ENCODE data around the gene UPF3A.
"Not testable (repeated sequence)": the region's sequence is repeated elsewhere in the genome, so short reads cannot be mapped to it uniquely, and the experiment has no call there.

UPF3A gene

DNA sequence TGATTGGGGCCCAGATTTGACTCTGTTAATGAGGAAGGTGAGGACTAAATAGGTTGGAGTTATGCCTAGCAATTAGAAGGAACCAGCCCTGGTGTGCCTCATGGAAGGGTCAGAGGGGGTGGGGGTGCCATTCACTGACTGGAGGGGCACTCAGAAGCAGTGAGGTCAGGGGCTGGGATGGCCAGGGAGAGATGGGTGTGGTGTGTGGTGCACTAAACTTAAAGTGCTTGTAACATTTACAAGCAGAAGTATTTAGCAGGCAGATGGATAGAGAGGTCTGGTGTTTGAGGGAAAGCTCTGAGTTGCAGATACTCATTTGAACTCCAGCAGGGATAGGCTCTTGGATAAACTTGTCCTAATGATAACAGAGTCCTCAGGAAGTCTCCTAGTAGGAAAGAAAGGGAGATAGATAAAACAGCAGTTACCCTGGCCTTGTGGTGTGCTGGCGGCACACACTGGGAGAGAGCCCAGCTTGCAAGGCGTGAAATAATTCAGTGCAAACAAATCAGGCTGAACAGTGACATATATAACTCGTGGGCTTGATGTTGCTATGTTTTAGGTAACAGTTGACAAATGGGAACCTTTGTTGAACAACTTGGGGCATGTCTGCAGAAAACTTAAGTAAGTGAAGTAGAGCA is 20.0 kb upstream of the UPF3A start:
- WGBS, result 47% methylated on average over 3 of the region's 3 CpGs

DNA sequence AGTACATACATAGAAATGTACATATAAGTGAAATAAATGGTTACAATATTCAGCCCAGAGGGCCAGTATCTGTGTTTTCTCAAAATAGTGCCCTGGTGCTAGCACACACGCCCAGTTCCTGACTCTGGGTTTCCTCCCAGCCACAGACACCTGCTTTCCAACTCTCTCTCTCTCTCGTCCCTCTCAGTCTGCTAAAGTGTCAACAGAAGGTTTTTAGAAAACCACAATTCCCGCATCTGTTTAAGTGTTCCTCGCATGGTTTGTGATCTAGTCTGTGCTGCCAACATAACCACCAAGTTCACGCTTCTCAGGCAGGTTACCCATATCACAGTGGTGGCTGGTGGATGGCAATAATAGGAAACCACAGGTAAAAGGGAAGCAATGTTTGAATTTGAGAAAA is 17.8 kb upstream of the UPF3A start:
- no peak overlapping the region for H4K91ac ChIP-seq (ENCODE audit: low read length)

More for the DNA sequence above, 20.0 kb upstream of the UPF3A start:
- Histone ChIP-seq H2AFZ (ENCODE audit: low read depth, low read length) (no peak overlapping the region), H3K36me3 (ENCODE audit: control insufficient read depth in 1 of 2, insufficient read depth in 2 of 2, low read depth in 1 of 2, low read length in 2 of 2) (peaks cover 37 to 98% of the 10 kb centered on the region in 2 experiments), H3K9ac (ENCODE audit: low read length) (no peak overlapping the region), H3K27ac (ENCODE audit: low read length, poor library complexity, severe bottlenecking) (peak overlapping the region; percentile 18), H2BK15ac (ENCODE audit: low read depth, poor library complexity, severe bottlenecking) (no peak overlapping the region), H4K8ac (ENCODE audit: low read length) (no peak overlapping the region), H4K91ac (ENCODE audit: low read length) (no peak overlapping the region), H3K18ac (ENCODE audit: low read depth in 1 of 2, low read length in 2 of 2) (no peak overlapping the region), H2BK12ac (ENCODE audit: low read length in 2 of 2) (no peak overlapping the region), H3K27me3 (ENCODE audit: control insufficient read depth in 1 of 2, insufficient read depth in 1 of 2, low read length in 2 of 2) (no peaks in the 10 kb centered on the region), H3K23ac (ENCODE audit: low read length in 2 of 2) (no peak overlapping the region), H3K14ac (ENCODE audit: low read length in 2 of 2) (no peak overlapping the region), H2BK120ac (ENCODE audit: low read depth, low read length) (no peak overlapping the region), H3K4me3 (ENCODE audit: insufficient read depth in 1 of 2, low read depth in 1 of 2, low read length in 2 of 2) (no peak overlapping the region), H3K4me1 (ENCODE audit: control insufficient read depth, insufficient read depth, low read depth, low read length) (peaks cover 13% of the 10 kb centered on the region), H3K4me2 (ENCODE audit: low read length, poor library complexity, severe bottlenecking) (no peak overlapping the region), H2AK5ac (ENCODE audit: low read length, severe bottlenecking) (no peak overlapping the region), H3K9me3 (ENCODE audit: control insufficient read depth, low read length) (no peaks in the 10 kb centered on the region), H3K4ac (ENCODE audit: low read depth in 1 of 2, low read length in 2 of 2) (no peak overlapping the region), H3K79me1 (replicated peaks; ENCODE audit: low read length, poor library complexity, severe bottlenecking) (peaks cover 13% of the 10 kb centered on the region), H2BK5ac (ENCODE audit: low read depth, low read length, poor library complexity, severe bottlenecking) (no peak overlapping the region)
- no peak for DNase-seq

GRCh38 chr13:114264313-114264712 is 17.1 kb upstream of the UPF3A start:
- Histone ChIP-seq H3K79me1 (replicated peaks; ENCODE audit: low read length, poor library complexity, severe bottlenecking) (peaks cover 22% of the 10 kb centered on the region), H2BK5ac (ENCODE audit: low read depth, low read length, poor library complexity, severe bottlenecking) (peak overlapping the region; percentile 49), H3K27ac (ENCODE audit: low read length, poor library complexity, severe bottlenecking) (peak overlapping the region; percentile 85), H3K4me1 (ENCODE audit: control insufficient read depth, insufficient read depth, low read depth, low read length) (peaks cover 13% of the 10 kb centered on the region), H3K36me3 (ENCODE audit: control insufficient read depth in 1 of 2, insufficient read depth in 2 of 2, low read depth in 1 of 2, low read length in 2 of 2) (peaks cover 53 to 99% of the 10 kb centered on the region in 2 experiments)
- not testable (repeated sequence) for H3K4ac ChIP-seq (ENCODE audit: low read depth in 1 of 2, low read length in 2 of 2); H2BK15ac ChIP-seq (ENCODE audit: low read depth, poor library complexity, severe bottlenecking); H3K18ac ChIP-seq (ENCODE audit: low read depth in 1 of 2, low read length in 2 of 2); H2BK12ac ChIP-seq (ENCODE audit: low read length in 2 of 2); H3K9me3 ChIP-seq (ENCODE audit: control insufficient read depth, low read length); DNase-seq; H3K4me2 ChIP-seq (ENCODE audit: low read length, poor library complexity, severe bottlenecking); H3K27me3 ChIP-seq (ENCODE audit: control insufficient read depth in 1 of 2, insufficient read depth in 1 of 2, low read length in 2 of 2); H2AK5ac ChIP-seq (ENCODE audit: low read length, severe bottlenecking); H3K14ac ChIP-seq (ENCODE audit: low read length in 2 of 2); H3K23ac ChIP-seq (ENCODE audit: low read length in 2 of 2); H2BK120ac ChIP-seq (ENCODE audit: low read depth, low read length); H4K8ac ChIP-seq (ENCODE audit: low read length); H3K9ac ChIP-seq (ENCODE audit: low read length); H4K91ac ChIP-seq (ENCODE audit: low read length); H3K4me3 ChIP-seq (ENCODE audit: insufficient read depth in 1 of 2, low read depth in 1 of 2, low read length in 2 of 2); H2AFZ ChIP-seq (ENCODE audit: low read depth, low read length)
- 98% methylated on average over 12 of the region's 13 CpGs for WGBS

More for the DNA sequence above, 17.8 kb upstream of the UPF3A start:
- no peak overlapping the region for H3K14ac ChIP-seq (ENCODE audit: low read length in 2 of 2)
- H2BK5ac ChIP-seq (ENCODE audit: low read depth, low read length, poor library complexity, severe bottlenecking), result no peak overlapping the region
- no peak overlapping the region for H3K4ac ChIP-seq (ENCODE audit: low read depth in 1 of 2, low read length in 2 of 2)
- H3K9ac ChIP-seq (ENCODE audit: low read length), result no peak overlapping the region
- WGBS, result 85% methylated on average over 5 of the region's 5 CpGs
- H3K79me1 ChIP-seq (replicated peaks; ENCODE audit: low read length, poor library complexity, severe bottlenecking), result peaks cover 19% of the 10 kb centered on the region
- peak overlapping the region; percentile 87 for H2AK5ac ChIP-seq (ENCODE audit: low read length, severe bottlenecking)
- peaks cover 50 to 99% of the 10 kb centered on the region in 2 experiments for H3K36me3 ChIP-seq (ENCODE audit: control insufficient read depth in 1 of 2, insufficient read depth in 2 of 2, low read depth in 1 of 2, low read length in 2 of 2)
- H3K18ac ChIP-seq (ENCODE audit: low read depth in 1 of 2, low read length in 2 of 2), result no peak overlapping the region
- H3K23ac ChIP-seq (ENCODE audit: low read length in 2 of 2), result no peak overlapping the region
- no peak overlapping the region for H2BK15ac ChIP-seq (ENCODE audit: low read depth, poor library complexity, severe bottlenecking)
- peaks cover 13% of the 10 kb centered on the region for H3K4me1 ChIP-seq (ENCODE audit: control insufficient read depth, insufficient read depth, low read depth, low read length)
- H2BK12ac ChIP-seq (ENCODE audit: low read length in 2 of 2), result no peak overlapping the region
- H2BK120ac ChIP-seq (ENCODE audit: low read depth, low read length), result no peak overlapping the region
- H3K27ac ChIP-seq (ENCODE audit: low read length, poor library complexity, severe bottlenecking), result peak overlapping the region; percentile 85
- no peaks in the 10 kb centered on the region for H3K9me3 ChIP-seq (ENCODE audit: control insufficient read depth, low read length)
- H3K4me3 ChIP-seq (ENCODE audit: insufficient read depth in 1 of 2, low read depth in 1 of 2, low read length in 2 of 2), result no peak overlapping the region
- H3K27me3 ChIP-seq (ENCODE audit: control insufficient read depth in 1 of 2, insufficient read depth in 1 of 2, low read length in 2 of 2), result no peaks in the 10 kb centered on the region
- no peak overlapping the region for H2AFZ ChIP-seq (ENCODE audit: low read depth, low read length)
- DNase-seq, result no peak
- H3K4me2 ChIP-seq (ENCODE audit: low read length, poor library complexity, severe bottlenecking), result no peak overlapping the region
- no peak overlapping the region for H4K8ac ChIP-seq (ENCODE audit: low read length)

DNA sequence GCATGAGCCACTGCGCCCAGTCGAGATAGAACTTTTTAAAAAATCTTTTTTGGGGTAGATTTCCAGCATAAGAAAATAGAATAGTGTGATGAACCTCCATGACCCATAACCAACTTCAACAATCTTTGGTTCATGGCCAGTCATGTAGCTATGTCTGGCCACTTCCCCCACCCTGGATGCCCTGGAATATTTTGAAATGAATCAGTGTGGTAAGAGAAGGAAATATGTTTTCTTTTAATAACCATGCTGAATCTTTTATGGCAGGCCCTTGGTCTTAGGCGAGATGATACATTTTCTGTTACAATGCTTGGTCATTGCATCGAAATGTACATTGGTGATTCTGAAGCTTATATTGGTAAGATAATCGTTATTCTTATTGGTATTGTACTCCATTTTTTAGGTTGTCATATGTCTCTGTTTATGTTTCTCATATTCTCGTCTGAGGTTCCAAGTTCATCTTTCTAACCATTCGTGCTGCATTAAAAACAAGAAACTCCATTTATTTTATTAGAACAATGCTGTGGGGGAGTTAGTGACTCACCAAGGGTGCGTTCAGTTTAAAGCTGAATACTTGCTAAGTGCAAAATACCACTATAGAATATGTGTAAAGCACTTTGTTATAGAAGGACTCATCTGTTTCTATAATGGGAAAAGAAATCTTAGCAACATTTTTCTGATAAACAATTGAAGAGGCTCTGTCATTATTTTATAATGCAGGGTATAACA is 16.4 kb upstream of the UPF3A start:
- Histone ChIP-seq H2AK5ac (ENCODE audit: low read length, severe bottlenecking) (no peak overlapping the region), H3K9me3 (ENCODE audit: control insufficient read depth, low read length) (no peaks in the 10 kb centered on the region)
- 100% methylated on average over 2 of the region's 8 CpGs for WGBS

More for the DNA sequence above, 16.4 kb upstream of the UPF3A start:
- no peak overlapping the region for H4K8ac ChIP-seq (ENCODE audit: low read length)
- H3K9ac ChIP-seq (ENCODE audit: low read length), result no peak overlapping the region
- no peak overlapping the region for H2AFZ ChIP-seq (ENCODE audit: low read depth, low read length)
- H3K4me1 ChIP-seq (ENCODE audit: control insufficient read depth, insufficient read depth, low read depth, low read length), result peaks cover 13% of the 10 kb centered on the region
- DNase-seq, result no peak
- H3K14ac ChIP-seq (ENCODE audit: low read length in 2 of 2), result no peak overlapping the region
- H3K4me3 ChIP-seq (ENCODE audit: insufficient read depth in 1 of 2, low read depth in 1 of 2, low read length in 2 of 2), result no peak overlapping the region
- no peak overlapping the region for H3K4me2 ChIP-seq (ENCODE audit: low read length, poor library complexity, severe bottlenecking)
- no peak overlapping the region for H3K18ac ChIP-seq (ENCODE audit: low read depth in 1 of 2, low read length in 2 of 2)
- no peak overlapping the region for H2BK12ac ChIP-seq (ENCODE audit: low read length in 2 of 2)
- no peaks in the 10 kb centered on the region for H3K27me3 ChIP-seq (ENCODE audit: control insufficient read depth in 1 of 2, insufficient read depth in 1 of 2, low read length in 2 of 2)
- H3K23ac ChIP-seq (ENCODE audit: low read length in 2 of 2), result no peak overlapping the region
- no peak overlapping the region for H2BK120ac ChIP-seq (ENCODE audit: low read depth, low read length)
- H2BK5ac ChIP-seq (ENCODE audit: low read depth, low read length, poor library complexity, severe bottlenecking), result peak overlapping the region; percentile 49
- H2BK15ac ChIP-seq (ENCODE audit: low read depth, poor library complexity, severe bottlenecking), result no peak overlapping the region
- no peak overlapping the region for H4K91ac ChIP-seq (ENCODE audit: low read length)
- peak overlapping the region; percentile 85 for H3K27ac ChIP-seq (ENCODE audit: low read length, poor library complexity, severe bottlenecking)
- peaks cover 54 to 97% of the 10 kb centered on the region in 2 experiments for H3K36me3 ChIP-seq (ENCODE audit: control insufficient read depth in 1 of 2, insufficient read depth in 2 of 2, low read depth in 1 of 2, low read length in 2 of 2)
- no peak overlapping the region for H3K4ac ChIP-seq (ENCODE audit: low read depth in 1 of 2, low read length in 2 of 2)
- peaks cover 20% of the 10 kb centered on the region for H3K79me1 ChIP-seq (replicated peaks; ENCODE audit: low read length, poor library complexity, severe bottlenecking)

All from mesenchymal stem cell (in vitro differentiated cells and primary cell).